ENCODE data around the gene SHISA7.

GRCh38 chr19:55473225-55474012 is 30.3 kb upstream of the SHISA7 start:
- no peak for TF ChIP-seq CTCF (IDR thresholded peaks at IDR 0.05; ENCODE audit: low read depth, low read length)
- TF ChIP-seq POLR2A (IDR thresholded peaks at IDR 0.05; ENCODE audit: extremely low read depth, insufficient read length): no peak
